HepG2 (cell line): ENCODE measurements around the gene VSX1. TPM values are rescaled to one million over a fixed set of nuclear protein-coding genes. Genes with fewer than 3 reads are reported as not detected.
A peak's percentile ranks its signal among the peaks of the same experiment; 100 is the strongest.

Source experiments
- ARNT2 ChIP-seq: sonication (generic); formaldehyde crosslinking; IDR thresholded peaks from 2 replicates; pipeline ENCODE4 v1.8.0; 2022; ENCODE audit warnings: mild to moderate bottlenecking, low read depth, missing genetic modification reagents, moderate library complexity
- CEBPG ChIP-seq: IDR thresholded peaks from 2 replicates; pipeline ENCODE4 v1.6.1; 2016
- NCOR1 ChIP-seq: fragments of 200-600 bp; sonication (generic); IDR thresholded peaks from 2 replicates; pipeline ENCODE4 v1.7.0; 2017; ENCODE audit warnings: antibody characterized with exemption, low read length, borderline replicate concordance
- SNRNP70 ChIP-seq: fragments of 200-400 bp; formaldehyde crosslinking; IDR thresholded peaks from 2 replicates; pipeline ENCODE4 v1.6.1; 2017; ENCODE audit warnings: mild to moderate bottlenecking, low read depth, low read length, moderate library complexity
- SRY ChIP-seq: sonication (generic); formaldehyde crosslinking; IDR thresholded peaks from 2 replicates; pipeline ENCODE4 v1.8.0; 2022; ENCODE audit warnings: mild to moderate bottlenecking, missing genetic modification reagents
- STAG1 ChIP-seq: sonication (generic); formaldehyde crosslinking; IDR thresholded peaks from 2 replicates; pipeline ENCODE4 v1.4.0; 2020; ENCODE audit warnings: missing genetic modification reagents
- ZFYVE20 ChIP-seq: sonication (generic); formaldehyde crosslinking; IDR thresholded peaks from 2 replicates; pipeline ENCODE4 v1.8.0; 2023; ENCODE audit warnings: low read depth, mild to moderate bottlenecking, moderate library complexity, missing genetic modification reagents, borderline replicate concordance
- ZMYM2 ChIP-seq: sonication (generic); formaldehyde crosslinking; IDR thresholded peaks from 2 replicates; pipeline ENCODE4 v1.8.0; 2022; ENCODE audit warnings: mild to moderate bottlenecking, missing genetic modification reagents
- ZNF10 ChIP-seq: sonication (generic); formaldehyde crosslinking; IDR thresholded peaks from 2 replicates; pipeline ENCODE4 v1.4.0; 2020; ENCODE audit warnings: mild to moderate bottlenecking, low read depth, missing genetic modification reagents, borderline replicate concordance
- ZNF224 ChIP-seq: sonication (generic); formaldehyde crosslinking; IDR thresholded peaks from 2 replicates; pipeline ENCODE4 v1.5.0; 2020; ENCODE audit warnings: mild to moderate bottlenecking, missing genetic modification reagents
- ZNF460 ChIP-seq: sonication (generic); formaldehyde crosslinking; IDR thresholded peaks from 2 replicates; pipeline ENCODE4 v1.5.1; 2020; ENCODE audit warnings: missing genetic modification reagents, mild to moderate bottlenecking, borderline replicate concordance
- ZNF501 ChIP-seq: sonication (generic); formaldehyde crosslinking; IDR thresholded peaks from 2 replicates; pipeline ENCODE4 v1.5.1; 2020; ENCODE audit warnings: mild to moderate bottlenecking, moderate library complexity, missing genetic modification reagents
- ZSCAN21 ChIP-seq: sonication (generic); formaldehyde crosslinking; IDR thresholded peaks from 2 replicates; pipeline ENCODE4 v1.8.0; 2022; ENCODE audit warnings: mild to moderate bottlenecking, missing genetic modification reagents, moderate library complexity, borderline replicate concordance
- polyA plus RNA-seq, 8 experiments: library from polyadenylated mRNA; depleted of rRNA in 3 of 8; stranded (reverse) in 7 of 8; unstranded in 1 of 8; fragments of >200 nt; fragmentation: Illumina TruSeq in 4 of 8; extraction: Trizol in 4 of 8; gene quantifications; 2 replicates each; pipeline versions ENCODE4 v1.2.1 to v1.2.3, GENCODE V29; 2011 to 2016; ENCODE audit warnings: low read depth in 4 of 8, missing spikeins in 1 of 8, mixed read lengths in 1 of 8; ENCODE audit not compliant: insufficient read depth in 1 of 8
- total RNA-seq, 5 experiments: library from RNA; depleted of rRNA; stranded (reverse); fragments of >200 nt; fragmentation: Illumina TruSeq; extraction: Trizol; gene quantifications; 2 replicates each; pipeline ENCODE4 v1.2.3, GENCODE V29; 2016; ENCODE audit warnings: low read depth in 1 of 5
- TF ChIP-seq, protein P1 (sequence below): IDR thresholded peaks from 2 replicates; pipeline ENCODE4 v1.6.1; 2016; ENCODE audit warnings: mild to moderate bottlenecking, missing biosample characterization, missing genetic modification reagents
- TF ChIP-seq, protein P2 (sequence below): sonication (generic); formaldehyde crosslinking; IDR thresholded peaks from 2 replicates; pipeline ENCODE4 v1.5.1; 2020; ENCODE audit warnings: mild to moderate bottlenecking, moderate library complexity, missing genetic modification reagents
- TF ChIP-seq, protein P3 (sequence below): sonication (generic); formaldehyde crosslinking; IDR thresholded peaks from 2 replicates; pipeline ENCODE4 v1.4.0; 2020; ENCODE audit warnings: missing genetic modification reagents, borderline replicate concordance
- TF ChIP-seq, protein P4 (sequence below), 2 experiments: IDR thresholded peaks; 2 replicates each; pipeline ENCODE4 v1.6.1; 2011 to 2012; ENCODE audit warnings: low read length in 2 of 2, borderline replicate concordance in 1 of 2, low read depth in 1 of 2, mild to moderate bottlenecking in 1 of 2, moderate library complexity in 1 of 2

VSX1 gene
- total and polyA plus RNA-seq, 2 of the 13 experiments (the other 11 are each of a cell fraction or from before 2014, with no cell fraction given): 0.04 TPM; not detected in 1

DNA sequence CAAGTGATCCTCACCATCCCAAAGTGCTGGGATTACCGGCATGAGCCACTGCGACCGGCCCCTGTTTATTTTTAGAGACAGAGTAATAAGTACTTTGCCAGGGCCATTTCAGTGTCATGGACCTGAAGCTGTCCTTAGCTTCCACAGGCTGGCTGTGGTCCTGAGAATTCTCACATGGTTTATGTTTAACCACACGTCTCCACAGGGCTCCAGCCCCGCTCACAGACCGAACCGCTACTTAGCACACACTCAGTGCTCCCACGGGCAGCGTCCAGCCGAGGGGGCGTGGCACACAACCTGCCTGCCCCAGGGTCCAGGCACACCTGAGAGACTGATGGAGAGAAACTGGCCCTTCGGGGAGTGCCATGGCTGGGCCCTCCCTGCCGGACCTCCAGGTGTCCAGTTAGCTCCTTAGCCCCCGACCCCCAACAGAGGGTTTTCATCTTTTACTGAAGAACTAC, 35.7 kb downstream of the VSX1 start (continued):
- no peak for TF ChIP-seq NCOR1
- TF ChIP-seq, protein P1, sequence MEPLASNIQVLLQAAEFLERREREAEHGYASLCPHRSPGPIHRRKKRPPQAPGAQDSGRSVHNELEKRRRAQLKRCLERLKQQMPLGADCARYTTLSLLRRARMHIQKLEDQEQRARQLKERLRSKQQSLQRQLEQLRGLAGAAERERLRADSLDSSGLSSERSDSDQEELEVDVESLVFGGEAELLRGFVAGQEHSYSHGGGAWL (CRISPR knock-in tag): no peak
- no peak for TF ChIP-seq ZMYM2 (CRISPR knock-in tag)
- TF ChIP-seq ZFYVE20 (CRISPR knock-in tag): no peak
- no peak for TF ChIP-seq SRY
- TF ChIP-seq ARNT2 (CRISPR knock-in tag): no peak
- TF ChIP-seq ZNF224 (CRISPR knock-in tag): no peak
- no peak for TF ChIP-seq ZNF460
- TF ChIP-seq, protein P2, sequence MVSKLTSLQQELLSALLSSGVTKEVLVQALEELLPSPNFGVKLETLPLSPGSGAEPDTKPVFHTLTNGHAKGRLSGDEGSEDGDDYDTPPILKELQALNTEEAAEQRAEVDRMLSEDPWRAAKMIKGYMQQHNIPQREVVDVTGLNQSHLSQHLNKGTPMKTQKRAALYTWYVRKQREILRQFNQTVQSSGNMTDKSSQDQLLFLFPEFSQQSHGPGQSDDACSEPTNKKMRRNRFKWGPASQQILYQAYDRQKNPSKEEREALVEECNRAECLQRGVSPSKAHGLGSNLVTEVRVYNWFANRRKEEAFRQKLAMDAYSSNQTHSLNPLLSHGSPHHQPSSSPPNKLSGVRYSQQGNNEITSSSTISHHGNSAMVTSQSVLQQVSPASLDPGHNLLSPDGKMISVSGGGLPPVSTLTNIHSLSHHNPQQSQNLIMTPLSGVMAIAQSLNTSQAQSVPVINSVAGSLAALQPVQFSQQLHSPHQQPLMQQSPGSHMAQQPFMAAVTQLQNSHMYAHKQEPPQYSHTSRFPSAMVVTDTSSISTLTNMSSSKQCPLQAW (CRISPR knock-in tag): peak; percentile 73; the same call in 1 of the 2 replicates
- TF ChIP-seq ZNF10 (CRISPR knock-in tag): no peak
- TF ChIP-seq ZNF501 (CRISPR knock-in tag): 0 out of 2 replicates have a peak, but pooled peaks have one; percentile 12
- TF ChIP-seq ZSCAN21: peak; percentile 67; the same call in 1 of the 2 replicates
- no peak for TF ChIP-seq CEBPG (CRISPR knock-in tag)
- no peak for TF ChIP-seq SNRNP70
- TF ChIP-seq, protein P3, sequence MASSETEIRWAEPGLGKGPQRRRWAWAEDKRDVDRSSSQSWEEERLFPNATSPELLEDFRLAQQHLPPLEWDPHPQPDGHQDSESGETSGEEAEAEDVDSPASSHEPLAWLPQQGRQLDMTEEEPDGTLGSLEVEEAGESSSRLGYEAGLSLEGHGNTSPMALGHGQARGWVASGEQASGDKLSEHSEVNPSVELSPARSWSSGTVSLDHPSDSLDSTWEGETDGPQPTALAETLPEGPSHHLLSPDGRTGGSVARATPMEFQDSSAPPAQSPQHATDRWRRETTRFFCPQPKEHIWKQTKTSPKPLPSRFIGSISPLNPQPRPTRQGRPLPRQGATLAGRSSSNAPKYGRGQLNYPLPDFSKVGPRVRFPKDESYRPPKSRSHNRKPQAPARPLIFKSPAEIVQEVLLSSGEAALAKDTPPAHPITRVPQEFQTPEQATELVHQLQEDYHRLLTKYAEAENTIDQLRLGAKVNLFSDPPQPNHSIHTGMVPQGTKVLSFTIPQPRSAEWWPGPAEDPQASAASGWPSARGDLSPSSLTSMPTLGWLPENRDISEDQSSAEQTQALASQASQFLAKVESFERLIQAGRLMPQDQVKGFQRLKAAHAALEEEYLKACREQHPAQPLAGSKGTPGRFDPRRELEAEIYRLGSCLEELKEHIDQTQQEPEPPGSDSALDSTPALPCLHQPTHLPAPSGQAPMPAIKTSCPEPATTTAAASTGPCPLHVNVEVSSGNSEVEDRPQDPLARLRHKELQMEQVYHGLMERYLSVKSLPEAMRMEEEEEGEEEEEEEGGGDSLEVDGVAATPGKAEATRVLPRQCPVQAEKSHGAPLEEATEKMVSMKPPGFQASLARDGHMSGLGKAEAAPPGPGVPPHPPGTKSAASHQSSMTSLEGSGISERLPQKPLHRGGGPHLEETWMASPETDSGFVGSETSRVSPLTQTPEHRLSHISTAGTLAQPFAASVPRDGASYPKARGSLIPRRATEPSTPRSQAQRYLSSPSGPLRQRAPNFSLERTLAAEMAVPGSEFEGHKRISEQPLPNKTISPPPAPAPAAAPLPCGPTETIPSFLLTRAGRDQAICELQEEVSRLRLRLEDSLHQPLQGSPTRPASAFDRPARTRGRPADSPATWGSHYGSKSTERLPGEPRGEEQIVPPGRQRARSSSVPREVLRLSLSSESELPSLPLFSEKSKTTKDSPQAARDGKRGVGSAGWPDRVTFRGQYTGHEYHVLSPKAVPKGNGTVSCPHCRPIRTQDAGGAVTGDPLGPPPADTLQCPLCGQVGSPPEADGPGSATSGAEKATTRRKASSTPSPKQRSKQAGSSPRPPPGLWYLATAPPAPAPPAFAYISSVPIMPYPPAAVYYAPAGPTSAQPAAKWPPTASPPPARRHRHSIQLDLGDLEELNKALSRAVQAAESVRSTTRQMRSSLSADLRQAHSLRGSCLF (CRISPR knock-in tag): no peak
- no peak for TF ChIP-seq STAG1 (CRISPR knock-in tag)
- TF ChIP-seq, protein P4, sequence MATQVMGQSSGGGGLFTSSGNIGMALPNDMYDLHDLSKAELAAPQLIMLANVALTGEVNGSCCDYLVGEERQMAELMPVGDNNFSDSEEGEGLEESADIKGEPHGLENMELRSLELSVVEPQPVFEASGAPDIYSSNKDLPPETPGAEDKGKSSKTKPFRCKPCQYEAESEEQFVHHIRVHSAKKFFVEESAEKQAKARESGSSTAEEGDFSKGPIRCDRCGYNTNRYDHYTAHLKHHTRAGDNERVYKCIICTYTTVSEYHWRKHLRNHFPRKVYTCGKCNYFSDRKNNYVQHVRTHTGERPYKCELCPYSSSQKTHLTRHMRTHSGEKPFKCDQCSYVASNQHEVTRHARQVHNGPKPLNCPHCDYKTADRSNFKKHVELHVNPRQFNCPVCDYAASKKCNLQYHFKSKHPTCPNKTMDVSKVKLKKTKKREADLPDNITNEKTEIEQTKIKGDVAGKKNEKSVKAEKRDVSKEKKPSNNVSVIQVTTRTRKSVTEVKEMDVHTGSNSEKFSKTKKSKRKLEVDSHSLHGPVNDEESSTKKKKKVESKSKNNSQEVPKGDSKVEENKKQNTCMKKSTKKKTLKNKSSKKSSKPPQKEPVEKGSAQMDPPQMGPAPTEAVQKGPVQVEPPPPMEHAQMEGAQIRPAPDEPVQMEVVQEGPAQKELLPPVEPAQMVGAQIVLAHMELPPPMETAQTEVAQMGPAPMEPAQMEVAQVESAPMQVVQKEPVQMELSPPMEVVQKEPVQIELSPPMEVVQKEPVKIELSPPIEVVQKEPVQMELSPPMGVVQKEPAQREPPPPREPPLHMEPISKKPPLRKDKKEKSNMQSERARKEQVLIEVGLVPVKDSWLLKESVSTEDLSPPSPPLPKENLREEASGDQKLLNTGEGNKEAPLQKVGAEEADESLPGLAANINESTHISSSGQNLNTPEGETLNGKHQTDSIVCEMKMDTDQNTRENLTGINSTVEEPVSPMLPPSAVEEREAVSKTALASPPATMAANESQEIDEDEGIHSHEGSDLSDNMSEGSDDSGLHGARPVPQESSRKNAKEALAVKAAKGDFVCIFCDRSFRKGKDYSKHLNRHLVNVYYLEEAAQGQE (IDR thresholded peaks at IDR 0.05; ENCODE audit: borderline replicate concordance in 1 of 2, low read depth in 1 of 2, low read length in 2 of 2): no peak
